Endothelial cell of umbilical vein (primary cell): Measurements from ENCODE around the gene MMP19. TPM values are rescaled to one million over a fixed set of nuclear protein-coding genes. Genes with fewer than 3 reads are reported as not detected.

Experiments used
- BruUV-seq: library from RNA; stranded (reverse); fragments of 400-500 nt; replicated peaks from 2 replicates; lab custom pipeline; 2021; lab: Mats Ljungman, UMichigan
- CTCF ChIA-PET: fragments of 300-600, 350-600 bp; sonication (Branson Sonifier 250); formaldehyde crosslinking; loops from one replicate; lab custom pipeline; 2021; ENCODE audit warnings: antibody characterized with exemption, inconsistent platforms; lab: Charles Lee
- POLR2A ChIA-PET: fragments of 300-600, 350-600 bp; sonication (Branson Sonifier 250); formaldehyde crosslinking; loops from one replicate; lab custom pipeline; 2021; ENCODE audit warnings: antibody characterized with exemption, inconsistent platforms; lab: Charles Lee
- DNase-seq: peaks from one replicate; pipeline ENCODE4 v3.0.0-alpha.2; 2011; ENCODE audit warnings: low read depth, low spot score
- FAIRE-seq: peaks from 2 replicates; lab custom pipeline; 2011; peaks lifted over from hg19 to GRCh38; lab: Jason Lieb, UNC
- H2AFZ ChIP-seq: 2 replicates; pipeline ENCODE4 v1.6.0; 2012; ENCODE audit warnings: low read depth, low read length, control low read depth, inconsistent platforms
- H3K27ac ChIP-seq: 2 replicates; pipeline ENCODE4 v1.5.1; 2011; ENCODE audit warnings: low read depth, mild to moderate bottlenecking, control low read depth, low read length, moderate library complexity; ENCODE audit not compliant: insufficient read depth
- H3K27me3 ChIP-seq, 2 experiments: 2 replicates each; pipeline versions ENCODE4 v1.6.0 to v1.6.1; 2011; ENCODE audit warnings: low read length in 2 of 2, mixed read lengths in 1 of 2; ENCODE audit not compliant: control insufficient read depth in 2 of 2, insufficient read depth in 2 of 2
- H3K36me3 ChIP-seq, 2 experiments: 2 replicates in 1 of 2; 3 replicates in 1 of 2; pipeline ENCODE4 v1.5.1; 2011; ENCODE audit warnings: low read length in 2 of 2, mild to moderate bottlenecking in 1 of 2, moderate library complexity in 1 of 2; ENCODE audit not compliant: control insufficient read depth in 2 of 2, insufficient read depth in 2 of 2; ENCODE audit errors: extremely low read depth in 1 of 2
- H3K4me1 ChIP-seq: 3 replicates; pipeline ENCODE4 v1.5.1; 2011; ENCODE audit warnings: mild to moderate bottlenecking, low read length; ENCODE audit not compliant: control insufficient read depth, insufficient read depth; ENCODE audit errors: extremely low read depth
- H3K4me2 ChIP-seq: 2 replicates; pipeline ENCODE4 v1.6.1; 2011; ENCODE audit warnings: low read length, control low read depth, mixed read lengths; ENCODE audit not compliant: insufficient read depth
- H3K4me3 ChIP-seq, 3 experiments: fragments of 200-600 bp in 1 of 3; sonication (generic), shearing (Covaris generic) in 1 of 3; replicated peaks in 1 of 3; 2 replicates each; pipeline ENCODE4 v1.5.1; 2011 to 2016; ENCODE audit warnings: control low read depth in 3 of 3, low read length in 3 of 3, mild to moderate bottlenecking in 2 of 3, inconsistent platforms in 1 of 3, low read depth in 1 of 3, moderate library complexity in 1 of 3; ENCODE audit not compliant: insufficient read depth in 1 of 3
- H3K79me2 ChIP-seq: 2 replicates; pipeline ENCODE4 v1.6.0; 2012; ENCODE audit warnings: low read length, inconsistent platforms; ENCODE audit not compliant: control insufficient read depth, insufficient read depth
- H3K9ac ChIP-seq: replicated peaks from 2 replicates; pipeline ENCODE3; 2011; ENCODE audit warnings: low read length, control low read depth; ENCODE audit not compliant: insufficient read depth; ENCODE audit errors: extremely low read depth
- H3K9me1 ChIP-seq: replicated peaks from 3 replicates; pipeline ENCODE4 v1.6.0; 2011; ENCODE audit warnings: mild to moderate bottlenecking, low read length; ENCODE audit not compliant: control insufficient read depth, insufficient read depth; ENCODE audit errors: extremely low read depth
- H3K9me3 ChIP-seq: replicated peaks from 2 replicates; pipeline ENCODE4 v1.5.1; 2012; ENCODE audit warnings: low read length, inconsistent platforms; ENCODE audit not compliant: control insufficient read depth, insufficient read depth
- H4K20me1 ChIP-seq: replicated peaks from 2 replicates; pipeline ENCODE3; 2011; ENCODE audit warnings: mild to moderate bottlenecking, low read length; ENCODE audit not compliant: control insufficient read depth, insufficient read depth; ENCODE audit errors: extremely low read depth
- CTCF ChIP-seq, 2 donors: IDR thresholded peaks; 1 replicate in 1 of 2; 2 replicates in 1 of 2; pipeline ENCODE4 v1.5.1; 2011; ENCODE audit warnings: low read length in 2 of 2, mild to moderate bottlenecking in 2 of 2, moderate library complexity in 2 of 2, control low read depth in 1 of 2, inconsistent platforms in 1 of 2, low read depth in 1 of 2; ENCODE audit not compliant: insufficient read depth in 1 of 2; ENCODE audit errors: extremely low read depth in 1 of 2
- EZH2 ChIP-seq: IDR thresholded peaks from 2 replicates; pipeline ENCODE4 v1.6.1; 2012; ENCODE audit warnings: borderline replicate concordance, low read depth, mild to moderate bottlenecking, moderate library complexity, low read length, inconsistent platforms; ENCODE audit not compliant: severe bottlenecking
- FOS ChIP-seq: IDR thresholded peaks from 2 replicates; pipeline ENCODE4 v1.6.1; 2011; ENCODE audit warnings: mild to moderate bottlenecking, low read length, moderate library complexity, borderline replicate concordance; ENCODE audit not compliant: insufficient read depth
- GATA2 ChIP-seq: IDR thresholded peaks from 2 replicates; pipeline ENCODE4 v1.7.0; 2011; ENCODE audit warnings: low read depth, mild to moderate bottlenecking, moderate library complexity, mixed read lengths, low read length; ENCODE audit not compliant: insufficient read length, insufficient read depth
- JUN ChIP-seq: IDR thresholded peaks from 2 replicates; pipeline ENCODE4 v1.6.1; 2011; ENCODE audit warnings: borderline replicate concordance, low read depth; ENCODE audit not compliant: insufficient read length, insufficient read depth
- MYC ChIP-seq: IDR thresholded peaks from one replicate; pipeline ENCODE4 v1.6.1; 2011; ENCODE audit warnings: mild to moderate bottlenecking, low read depth, low read length
- POLR2A ChIP-seq: IDR thresholded peaks from 2 replicates; pipeline ENCODE4 v1.6.1; 2012; ENCODE audit warnings: low read depth, mild to moderate bottlenecking, control low read depth, low read length
- POLR2AphosphoS5 ChIP-seq: IDR thresholded peaks from 2 replicates; pipeline ENCODE4 v1.6.1; 2012; ENCODE audit warnings: low read depth, mild to moderate bottlenecking, control low read depth, low read length, moderate library complexity; ENCODE audit not compliant: insufficient read depth
- dilution Hi-C: fragments of 300-500 bp; cut with MboI; formaldehyde crosslinking; loops from one replicate; pipeline ENCODE4 v1.15.0; 2019; ENCODE audit warnings: low sequenced_read_pairs; ENCODE audit not compliant: extremely low pct_ligation_motif_present
- intact Hi-C: fragments of 100-400 bp; cut with micrococcal nuclease; formaldehyde crosslinking; loops from one replicate; pipeline ENCODE4 v1.10.0; 2022
- polyA plus RNA-seq, 4 experiments: library from polyadenylated mRNA; depleted of rRNA in 3 of 4; stranded (reverse) in 3 of 4; unstranded in 1 of 4; fragments of >200 nt; gene quantifications; 2 replicates each; pipeline versions ENCODE4 v1.2.1 to v1.2.3, GENCODE V29; 2011 to 2012; ENCODE audit warnings: missing spikeins in 1 of 4
- total RNA-seq: library from RNA; stranded (reverse); gene quantifications from 2 replicates; pipeline ENCODE4 v1.2.3, GENCODE V29; 2021
- TF ChIP-seq, protein P1 (sequence below): IDR thresholded peaks from 2 replicates; pipeline ENCODE4 v1.6.1; 2011; ENCODE audit not compliant: insufficient read depth, insufficient read length

Gene MMP19
- total and polyA plus RNA-seq, 2 donors (not counting 3 experiments of a cell fraction or from before 2014, with no cell fraction given): 0.31 to 1.6 TPM

- Histone ChIP-seq H3K9ac (no peak overlapping the region), H3K9me1 (no peaks in the 10 kb centered on the region), H2AFZ (no peak overlapping the region), H3K27me3 (no peaks in the 10 kb centered on the region), H3K79me2 (peaks cover 93% of the 10 kb centered on the region), H3K4me3 (no peak overlapping the region), H3K9me3 (no peaks in the 10 kb centered on the region), H3K4me2 (no peak overlapping the region), H3K27ac (no peak overlapping the region), H4K20me1 (peaks cover 8% of the 10 kb centered on the region), H3K36me3 (peaks cover 2 to 5% of the 10 kb centered on the region in 2 experiments), H3K4me1 (peaks cover 16% of the 10 kb centered on the region)
- ChIA-PET POLR2A (no interaction called here), CTCF (interaction anchor here (0.8 to 2.1 kb wide), 2 partner anchors 116 to 126 kb away, joined by 4 read pairs; no protein-coding TSS in a partner anchor)
- no TSS peak for BruUV-seq
- TF ChIP-seq CTCF (IDR thresholded peaks at IDR 0.05; ENCODE audit: extremely low read depth in 1 of 2, insufficient read depth in 1 of 2, low read depth in 1 of 2, low read length in 2 of 2) (no peak), JUN (no peak), EZH2 (no peak), FOS (no peak), MYC (no peak), POLR2AphosphoS5 (no peak), GATA2 (no peak), POLR2A (no peak)
- TF ChIP-seq, protein P1, sequence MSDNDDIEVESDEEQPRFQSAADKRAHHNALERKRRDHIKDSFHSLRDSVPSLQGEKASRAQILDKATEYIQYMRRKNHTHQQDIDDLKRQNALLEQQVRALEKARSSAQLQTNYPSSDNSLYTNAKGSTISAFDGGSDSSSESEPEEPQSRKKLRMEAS: no peak
- intact Hi-C loops: no loop called here
- no peak for DNase-seq
- dilution Hi-C loops: no loop called here
- FAIRE-seq: no peak
Measured at GRCh38 chr12:55814257-55814656, 28.5 kb downstream of the MMP19 start.
